Skeletal muscle tissue (tissue), 4 donors: ENCODE measurements around the gene AKAP8L. TPM values are rescaled to one million over a fixed set of nuclear protein-coding genes. Genes with fewer than 3 reads are reported as not detected.
"Not testable (repeated sequence)": the region's sequence is repeated elsewhere in the genome, so short reads cannot be mapped to it uniquely, and the experiment has no call there.

Source experiments
- H3K27ac ChIP-seq: one replicate; pipeline ENCODE4 v1.7.0; 2013; ENCODE audit warnings: mild to moderate bottlenecking, low read depth, low read length, inconsistent platforms
- H3K27me3 ChIP-seq, 3 donors: one replicate each; pipeline ENCODE4 v1.7.0; 2013; ENCODE audit warnings: low read length in 3 of 3; ENCODE audit not compliant: control insufficient read depth in 3 of 3, insufficient read depth in 3 of 3
- H3K36me3 ChIP-seq, 3 donors: one replicate each; pipeline ENCODE4 v1.7.0; 2013; ENCODE audit warnings: low read length in 3 of 3; ENCODE audit not compliant: control insufficient read depth in 3 of 3, insufficient read depth in 3 of 3
- H3K4me1 ChIP-seq, 3 donors: one replicate each; pipeline ENCODE4 v1.7.0; 2013; ENCODE audit warnings: low read length in 3 of 3, mild to moderate bottlenecking in 3 of 3; ENCODE audit not compliant: control insufficient read depth in 3 of 3, insufficient read depth in 3 of 3
- H3K4me3 ChIP-seq, 3 donors: one replicate each; pipeline ENCODE4 v1.7.0; 2013; ENCODE audit warnings: low read length in 3 of 3
- H3K9ac ChIP-seq, 3 donors: one replicate each; pipeline ENCODE4 v1.7.0; 2013; ENCODE audit warnings: low read length in 3 of 3, mild to moderate bottlenecking in 3 of 3, moderate library complexity in 2 of 3, low read depth in 1 of 3
- H3K9me3 ChIP-seq, 3 donors: one replicate each; pipeline ENCODE4 v1.7.0; 2013; ENCODE audit warnings: low read length in 3 of 3; ENCODE audit not compliant: control insufficient read depth in 3 of 3
- total RNA-seq: library from RNA; depleted of rRNA; stranded (reverse); fragments of >200 nt; gene quantifications from one replicate; pipeline ENCODE4 v1.2.3, GENCODE V29; 2014
- donor health status: Osteomylitis.

Gene AKAP8L
- total RNA-seq, 1 donor from 2014 or later: 39.1 TPM

DNA sequence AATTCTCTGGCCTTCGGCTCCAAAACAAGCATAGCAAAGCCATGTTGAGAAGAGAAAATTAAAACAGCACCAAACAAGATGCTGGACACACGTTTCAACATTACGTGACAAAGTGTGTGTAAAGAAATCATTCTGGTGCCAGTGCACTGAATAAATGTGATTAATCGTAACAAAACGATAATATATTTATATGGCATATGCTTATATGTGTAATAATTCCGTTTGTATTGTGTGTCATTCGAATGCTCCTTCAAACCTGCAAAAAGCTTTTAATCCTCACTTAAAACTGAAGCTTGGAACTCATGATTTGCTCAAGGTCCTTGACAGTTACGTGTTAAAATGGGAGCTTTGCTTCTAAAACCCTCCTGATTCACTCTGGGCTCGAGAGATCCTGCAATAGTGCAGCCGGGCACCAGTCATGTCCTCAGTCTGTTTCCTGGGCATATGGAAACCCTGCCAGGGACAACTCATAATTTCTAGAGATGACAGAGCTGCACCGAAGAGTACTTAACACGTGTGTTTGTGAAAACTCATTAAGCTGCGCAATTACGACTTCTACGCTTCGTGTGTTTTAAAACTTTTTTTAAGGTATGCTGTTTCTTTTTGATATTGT is 731 bp upstream of the AKAP8L start:
- H3K27me3 ChIP-seq: no peaks in the 10 kb centered on the region
- H3K4me1 ChIP-seq: peaks cover 39 to 66% (median 42%) of the 10 kb centered on the region in 3 donors
- no peak overlapping the region for H3K27ac ChIP-seq
- H3K36me3 ChIP-seq: peaks cover 16 to 25% (median 24%) of the 10 kb centered on the region in 3 donors
- H3K9me3 ChIP-seq: no peaks in the 10 kb centered on the region
- peak overlapping the region; percentile 70 to 84 (median 80) for H3K9ac ChIP-seq
- H3K4me3 ChIP-seq: peak overlapping the region; percentile 78 to 100 (median 87)

DNA sequence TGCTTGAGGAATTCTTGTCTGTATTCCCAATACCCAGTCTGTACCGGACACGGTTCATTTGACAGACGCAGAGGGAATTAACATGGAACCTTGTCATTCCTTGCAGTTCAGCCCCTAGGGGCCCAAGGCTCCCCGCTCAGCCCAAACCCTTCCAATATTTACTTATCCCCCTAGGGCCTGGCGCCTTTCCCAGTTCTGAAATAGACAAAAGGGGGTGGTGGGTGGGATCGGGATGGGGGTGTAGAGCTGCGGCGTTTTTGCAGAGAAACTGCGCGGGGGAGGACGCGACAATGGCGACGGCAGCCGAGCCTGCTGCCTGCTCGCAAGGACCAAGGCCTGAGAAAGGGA is 583 bp downstream of the AKAP8L start:
- H3K9me3 ChIP-seq: no peaks in the 10 kb centered on the region
- H3K4me1 ChIP-seq: peaks cover 46 to 80% (median 48%) of the 10 kb centered on the region in 3 donors
- H3K27ac ChIP-seq: peak overlapping the region; percentile 92
- peak overlapping the region; percentile 96 to 100 (median 97) for H3K4me3 ChIP-seq
- H3K9ac ChIP-seq: peak overlapping the region; percentile 97 to 99 (median 98)
- H3K27me3 ChIP-seq: no peaks in the 10 kb centered on the region
- H3K36me3 ChIP-seq: peaks cover 5 to 12% (median 11%) of the 10 kb centered on the region in 3 donors

DNA sequence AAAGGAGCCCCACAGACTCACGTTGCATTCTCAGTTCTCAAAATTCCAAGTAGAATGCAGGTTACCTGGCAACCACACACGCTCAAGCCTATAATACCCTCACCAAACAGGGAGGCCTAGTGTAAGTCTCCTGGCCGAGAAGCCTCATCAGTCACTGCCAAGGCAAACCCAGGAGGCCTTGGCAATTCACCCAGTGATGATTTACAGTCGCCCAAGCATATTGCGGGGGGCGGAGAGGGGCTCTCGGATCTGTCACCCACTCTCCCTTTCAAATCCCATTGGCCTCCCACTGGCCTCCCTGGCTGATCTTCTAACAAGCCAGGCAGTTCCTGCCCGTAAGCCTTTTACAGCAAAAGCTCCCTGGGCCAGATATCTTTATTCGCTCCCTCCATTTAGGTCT is 1.1 kb downstream of the AKAP8L start:
- H3K27ac ChIP-seq: peak overlapping the region; percentile 92
- H3K4me1 ChIP-seq: peaks cover 51 to 83% (median 53%) of the 10 kb centered on the region in 3 donors
- H3K9me3 ChIP-seq: no peaks in the 10 kb centered on the region
- peak overlapping the region; percentile 97 to 99 (median 98) for H3K9ac ChIP-seq
- H3K36me3 ChIP-seq: peaks cover 2 to 7% (median 6%) of the 10 kb centered on the region in 3 donors
- H3K27me3 ChIP-seq: no peaks in the 10 kb centered on the region
- peak overlapping the region; percentile 96 to 100 (median 97) for H3K4me3 ChIP-seq

DNA sequence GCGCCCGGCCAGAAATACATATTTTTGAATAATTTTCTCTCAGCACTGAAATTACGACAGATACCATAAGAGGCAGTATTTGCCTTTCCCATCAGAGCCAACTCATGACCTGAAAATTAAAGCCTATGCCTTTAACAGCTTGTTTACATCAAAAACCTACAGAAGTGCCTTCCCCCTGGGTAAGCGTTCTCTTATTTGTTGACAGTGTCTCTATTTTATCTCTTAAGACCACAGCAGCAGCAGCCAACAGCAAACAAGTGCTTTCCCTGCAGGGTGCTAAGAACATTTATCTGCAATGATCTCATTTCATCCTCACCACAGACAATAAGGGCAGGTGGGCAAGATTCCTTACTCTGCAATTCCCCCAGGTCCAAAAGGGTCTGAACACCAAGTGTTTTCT is 6.0 kb downstream of the AKAP8L start:
- peak overlapping the region; percentile 28 to 51 (median 40) for H3K9ac ChIP-seq
- peak overlapping the region in 2 of 3 donors; percentile 17 for H3K4me3 ChIP-seq
- peak overlapping the region; percentile 56 for H3K27ac ChIP-seq
- no peaks in the 10 kb centered on the region for H3K27me3 ChIP-seq
- no peaks in the 10 kb centered on the region for H3K9me3 ChIP-seq
- peaks cover 49 to 79% (median 66%) of the 10 kb centered on the region in 3 donors for H3K4me1 ChIP-seq
- peaks cover 6 to 14% (median 12%) of the 10 kb centered on the region in 3 donors for H3K36me3 ChIP-seq

DNA sequence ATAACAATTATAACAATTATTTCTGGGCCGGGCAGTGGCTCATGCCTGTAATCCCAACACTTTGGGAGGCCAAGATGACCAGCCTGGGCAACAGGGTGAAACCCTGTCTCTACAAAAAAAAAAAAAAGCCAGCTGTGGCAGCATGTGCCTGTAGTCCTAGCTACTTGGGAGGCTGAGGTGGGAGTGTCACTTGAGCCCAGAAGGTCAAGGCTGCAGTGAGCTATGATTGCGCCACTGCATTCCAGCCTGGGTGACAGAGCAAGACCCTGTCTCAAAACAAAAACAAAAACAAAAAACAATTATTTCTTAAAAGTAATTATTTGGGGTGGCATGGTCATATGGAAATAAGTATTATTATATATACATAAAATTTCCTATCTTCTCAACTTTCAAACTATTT is 7.4 kb downstream of the AKAP8L start:
- peaks cover 42 to 72% (median 58%) of the 10 kb centered on the region in 3 donors for H3K4me1 ChIP-seq

DNA sequence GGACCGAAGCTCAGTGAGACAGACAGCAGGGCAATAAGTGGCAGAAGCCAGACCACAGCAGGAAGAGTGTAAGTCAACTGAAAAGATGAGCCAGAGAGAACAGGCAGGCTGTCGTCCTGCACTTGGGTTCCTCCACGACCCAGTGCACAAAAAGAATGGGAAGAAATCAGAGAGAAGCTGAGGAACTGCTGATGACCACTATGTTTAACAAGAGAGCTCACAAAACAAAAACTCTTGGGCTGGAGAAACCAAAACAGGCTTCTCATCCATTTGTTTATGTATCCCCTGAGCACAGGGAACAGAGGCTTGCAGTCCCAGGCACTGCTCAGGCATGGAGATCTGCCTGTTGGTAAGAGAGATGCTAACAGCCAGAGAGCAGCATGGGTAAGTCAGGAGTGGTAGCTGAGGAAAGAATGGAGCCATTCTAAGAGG is 14.0 kb downstream of the AKAP8L start:
- Histone ChIP-seq H3K36me3 (peaks cover 36 to 43% (median 40%) of the 10 kb centered on the region in 3 donors), H3K4me3 (no peak overlapping the region), H3K9ac (peak overlapping the region in 2 of 3 donors; percentile 26 to 33), H3K27me3 (no peaks in the 10 kb centered on the region), H3K9me3 (no peaks in the 10 kb centered on the region), H3K27ac (peak overlapping the region; percentile 79), H3K4me1 (peaks cover 66 to 75% (median 67%) of the 10 kb centered on the region in 3 donors)

More for the DNA sequence above, 7.4 kb downstream of the AKAP8L start:
- Histone ChIP-seq H3K36me3 (peaks cover 6 to 14% (median 10%) of the 10 kb centered on the region in 3 donors), H3K27ac (peak overlapping the region; percentile 40)
- H3K9ac ChIP-seq, H3K27me3 ChIP-seq, H3K4me3 ChIP-seq, H3K9me3 ChIP-seq: not testable (repeated sequence)

DNA sequence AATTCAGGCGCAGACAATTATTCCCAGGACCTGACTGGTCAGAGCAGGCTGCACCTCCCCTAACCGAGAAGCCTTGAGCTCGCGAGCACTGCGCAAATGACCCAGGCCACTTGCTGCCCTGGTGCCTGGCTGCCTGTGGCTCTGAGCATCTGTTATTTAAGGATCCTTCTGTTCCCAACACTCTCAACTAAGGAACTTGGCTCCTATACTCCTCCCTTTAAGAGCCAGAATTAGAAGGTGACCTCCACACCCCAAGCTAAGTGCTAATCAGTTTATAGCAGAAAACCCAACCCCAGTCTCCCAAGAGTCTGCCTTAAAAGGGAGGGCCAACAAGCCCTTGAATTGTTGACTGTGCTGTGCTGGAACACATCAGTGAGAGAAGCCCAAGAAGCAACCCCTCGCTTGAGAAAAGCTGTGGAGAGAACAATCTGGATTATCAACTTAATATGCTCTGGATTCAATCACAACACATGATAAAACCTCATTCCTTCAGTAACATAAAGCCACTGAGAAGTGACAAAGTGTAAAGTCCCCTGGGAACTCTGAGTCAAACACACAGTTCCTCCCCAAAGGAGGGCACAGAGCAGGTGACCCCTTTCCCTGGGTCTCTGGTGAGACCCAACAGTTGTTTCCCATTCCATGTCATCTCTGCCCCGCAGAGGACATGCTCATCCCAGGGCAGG is 14.6 kb downstream of the AKAP8L start:
- Histone ChIP-seq H3K4me1 (peaks cover 64 to 75% (median 68%) of the 10 kb centered on the region in 3 donors), H3K4me3 (peak overlapping the region; percentile 3 to 13 (median 7)), H3K9me3 (no peaks in the 10 kb centered on the region), H3K9ac (peak overlapping the region; percentile 26 to 66 (median 33)), H3K27ac (peak overlapping the region; percentile 79), H3K27me3 (no peaks in the 10 kb centered on the region), H3K36me3 (peaks cover 37 to 43% (median 42%) of the 10 kb centered on the region in 3 donors)

DNA sequence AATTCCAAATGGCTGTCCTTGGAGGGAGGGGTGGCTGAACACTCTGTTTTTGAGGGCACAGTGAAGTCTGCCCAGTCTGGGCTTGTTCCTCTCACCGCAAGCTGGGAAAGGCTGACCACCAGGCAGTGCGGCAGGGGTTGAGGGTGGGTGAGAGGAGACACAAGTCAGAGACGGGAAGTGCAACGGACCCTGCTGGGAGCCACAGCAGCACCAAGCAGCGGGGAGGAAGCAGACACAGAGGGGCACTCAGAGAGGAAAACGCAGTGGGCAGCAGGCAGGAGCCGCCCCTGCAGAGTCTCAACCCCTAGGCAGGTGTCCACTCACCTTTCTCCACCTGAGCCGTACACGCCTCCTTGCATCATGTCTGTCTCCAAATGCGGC is 15.6 kb downstream of the AKAP8L start:
- H3K4me1 ChIP-seq: peaks cover 64 to 82% (median 71%) of the 10 kb centered on the region in 3 donors
- peaks cover 47 to 53% (median 49%) of the 10 kb centered on the region in 3 donors for H3K36me3 ChIP-seq
- peak overlapping the region; percentile 1 to 35 (median 3) for H3K4me3 ChIP-seq
- peak overlapping the region; percentile 2 to 66 (median 26) for H3K9ac ChIP-seq
- peak overlapping the region; percentile 79 for H3K27ac ChIP-seq
- no peaks in the 10 kb centered on the region for H3K9me3 ChIP-seq
- no peaks in the 10 kb centered on the region for H3K27me3 ChIP-seq

DNA sequence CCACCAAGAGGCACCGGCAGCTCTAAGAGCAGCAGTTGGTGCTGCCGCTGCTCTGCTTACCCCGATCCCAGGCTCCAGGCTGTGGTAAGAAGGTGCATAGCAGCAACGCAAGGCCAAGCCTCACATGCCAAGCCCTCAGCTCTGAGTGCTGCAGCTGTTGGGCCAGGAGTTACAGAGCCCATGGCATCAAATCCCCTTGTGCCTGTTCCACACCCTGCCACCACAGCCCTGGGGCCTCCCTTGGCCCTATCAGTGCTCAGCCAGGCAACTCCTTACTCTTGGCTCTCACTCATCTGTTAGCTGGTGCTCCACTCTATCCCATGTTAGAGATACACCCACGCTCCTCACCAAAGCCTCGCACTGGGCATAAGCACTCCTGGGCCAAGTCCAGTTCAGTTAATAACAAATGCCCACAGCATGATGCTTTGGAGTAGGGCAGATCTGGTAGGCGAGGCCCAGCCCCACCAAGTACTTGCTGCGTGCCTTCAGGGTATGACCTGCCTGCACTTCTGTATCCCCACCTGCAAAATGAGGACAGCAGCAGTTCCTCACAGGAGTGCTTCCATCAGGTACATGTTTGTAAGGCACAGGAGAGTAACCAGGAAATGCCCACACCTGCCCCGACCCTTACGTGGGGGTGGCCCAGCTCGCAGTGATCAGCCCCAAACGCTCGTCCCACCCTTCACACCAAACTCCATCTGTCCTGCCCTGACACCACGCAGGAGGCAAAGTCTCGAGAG is 16.2 kb downstream of the AKAP8L start:
- peak overlapping the region; percentile 79 for H3K27ac ChIP-seq
- no peaks in the 10 kb centered on the region for H3K9me3 ChIP-seq
- peaks cover 64 to 87% (median 71%) of the 10 kb centered on the region in 3 donors for H3K4me1 ChIP-seq
- peaks cover 52 to 58% (median 55%) of the 10 kb centered on the region in 3 donors for H3K36me3 ChIP-seq
- H3K9ac ChIP-seq: peak overlapping the region; percentile 2 to 43 (median 26)
- no peaks in the 10 kb centered on the region for H3K27me3 ChIP-seq
- H3K4me3 ChIP-seq: peak overlapping the region in 1 of 3 donors; percentile 35
